NK-92 (cell line): Measurements from ENCODE around the gene PLCXD1.
"Not testable (repeated sequence)": the region's sequence is repeated elsewhere in the genome, so short reads cannot be mapped to it uniquely, and the experiment has no call there.

Experiments used
- DNase-seq: peaks from one replicate; lab custom pipeline; 2025; ENCODE audit not compliant: unreplicated experiment; lab: John Stamatoyannopoulos, UW

Gene PLCXD1

DNA sequence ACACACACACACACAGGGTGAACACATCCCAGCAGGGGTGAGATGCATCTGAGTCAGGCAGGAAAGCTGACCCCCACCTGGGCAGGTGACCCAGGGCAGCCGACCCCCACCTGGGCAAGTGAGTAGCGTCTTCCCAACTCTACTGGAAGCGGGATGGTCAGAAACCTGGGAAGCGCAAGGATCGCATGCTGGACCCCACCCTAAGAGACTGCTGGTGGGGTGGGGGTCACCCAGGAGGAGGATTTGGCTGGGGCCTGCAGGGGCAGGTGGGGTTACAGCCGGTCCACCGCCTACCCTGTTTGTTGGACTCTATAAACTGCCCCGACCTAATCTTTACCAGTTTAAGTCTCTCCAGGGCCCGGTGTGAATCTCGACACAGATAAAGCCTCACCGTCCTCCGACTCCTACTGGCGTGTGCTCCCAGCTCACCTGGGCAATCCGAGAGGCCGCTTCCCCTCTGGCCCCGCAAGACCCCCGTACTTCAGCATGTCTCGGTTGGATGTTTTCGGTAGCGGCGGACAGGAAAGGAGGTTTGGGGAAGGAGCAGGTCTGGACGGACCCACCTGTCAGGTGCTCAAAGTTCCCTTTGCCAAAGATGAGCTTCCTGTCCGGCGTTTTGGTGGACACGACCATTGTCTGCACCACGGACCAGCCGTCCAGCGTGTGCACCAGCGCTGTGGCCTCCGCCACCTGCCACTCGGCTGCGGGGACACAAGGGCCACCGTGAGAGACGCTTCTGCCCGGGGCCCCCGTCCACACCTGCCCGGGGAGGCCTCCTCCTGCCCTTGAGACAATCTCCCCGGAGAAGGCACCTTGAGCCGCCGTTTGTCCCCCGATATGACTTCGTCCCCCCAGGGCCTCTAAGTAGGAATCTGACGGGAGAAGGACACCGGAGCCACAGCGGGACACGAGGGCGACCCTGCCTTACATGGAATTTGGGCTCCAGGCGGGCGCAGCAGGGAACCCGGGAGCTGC is 35.5 kb downstream of the PLCXD1 start:
- no peak for DNase-seq

- no peak for DNase-seq
These were observed 36.4 kb downstream of the PLCXD1 start for GRCh38 chrX:317424-318067.

GRCh38 chrX:318068-318738 is 37.0 kb downstream of the PLCXD1 start:
- no peak for DNase-seq

DNA sequence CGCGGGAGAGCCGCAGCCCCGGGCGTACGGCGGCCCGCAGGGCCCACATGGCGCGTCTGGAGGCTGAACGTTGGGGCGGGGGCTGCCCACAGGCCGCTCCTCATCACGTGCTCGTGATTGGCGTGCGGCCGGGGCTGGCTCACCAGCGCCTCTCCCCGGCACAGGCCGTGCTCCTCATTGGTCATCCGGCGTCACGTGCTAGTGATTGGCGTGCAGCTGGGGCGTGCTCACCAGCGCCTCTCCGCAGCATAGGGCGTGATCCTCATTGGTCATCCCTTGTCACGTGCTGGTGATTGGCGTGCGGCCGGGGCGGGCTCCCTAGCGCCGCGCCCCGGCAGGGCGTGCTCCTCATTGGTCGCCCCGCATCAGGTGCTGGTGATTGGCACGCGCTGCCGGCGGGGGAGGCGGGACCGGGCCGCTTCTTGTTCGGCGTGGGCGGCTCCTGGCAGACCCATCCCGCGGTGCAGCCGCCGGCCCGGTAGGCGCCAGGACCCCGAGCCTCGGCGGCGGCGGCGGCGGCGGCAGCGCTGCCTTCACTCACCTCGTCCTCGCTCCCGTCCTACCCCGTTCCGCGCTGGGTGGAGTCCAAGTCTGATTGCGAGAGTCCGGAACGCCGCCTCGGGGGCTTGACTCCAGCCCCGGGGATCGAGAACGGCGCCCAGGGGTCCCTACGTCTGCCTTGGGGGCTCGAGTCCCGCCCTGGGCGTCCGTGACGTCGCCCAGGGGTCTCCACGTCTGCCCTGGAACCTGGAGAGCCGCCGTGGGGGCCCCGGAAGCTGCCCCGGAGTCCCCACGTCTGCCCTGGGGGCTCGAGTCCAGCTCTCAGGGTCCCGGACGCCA is 37.8 kb downstream of the PLCXD1 start, which contains the start of gene GTPBP6:
Gene GTPBP6 (minus strand): TSS at position 58 of the 840 bp plus-strand sequence. CDS start 9 bp downstream, at position 49.
- DNase-seq = no peak

GRCh38 chrX:319579-320125 is 38.5 kb downstream of the PLCXD1 start:
- DNase-seq = no peak

DNA sequence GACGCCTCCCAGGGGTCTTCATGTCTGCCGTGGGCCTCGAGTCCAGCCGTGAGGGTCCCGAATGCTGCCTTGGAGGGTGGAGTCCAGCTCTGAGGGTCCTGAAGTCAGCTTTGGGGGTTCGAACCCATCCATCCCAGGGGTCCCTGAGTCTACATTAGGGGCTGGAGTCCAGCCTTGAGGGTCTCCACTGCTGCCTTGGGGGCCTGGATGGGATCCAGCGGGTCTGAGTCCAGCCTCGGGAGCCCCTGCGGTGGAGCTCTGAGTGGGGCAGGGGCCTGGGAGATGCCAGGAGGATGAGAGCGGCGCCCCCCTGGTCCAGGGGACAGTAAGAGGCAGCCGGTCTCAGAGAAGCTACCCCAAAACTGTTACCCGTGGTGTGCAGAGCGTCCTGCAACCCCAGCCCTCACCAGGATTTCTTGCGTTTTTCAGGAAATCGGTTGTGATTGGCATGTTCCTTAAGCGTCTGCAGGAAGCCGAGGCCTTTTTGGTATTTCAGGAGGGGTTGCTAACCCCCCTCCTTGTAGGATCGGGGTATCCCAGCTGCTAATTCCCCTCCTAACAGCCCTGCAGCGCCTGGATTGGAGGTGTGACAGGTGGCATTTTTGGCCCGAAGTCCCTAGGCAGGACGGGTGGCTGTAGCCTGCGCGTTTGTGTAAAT is 39.1 kb downstream of the PLCXD1 start:
- DNase-seq = no peak

DNA sequence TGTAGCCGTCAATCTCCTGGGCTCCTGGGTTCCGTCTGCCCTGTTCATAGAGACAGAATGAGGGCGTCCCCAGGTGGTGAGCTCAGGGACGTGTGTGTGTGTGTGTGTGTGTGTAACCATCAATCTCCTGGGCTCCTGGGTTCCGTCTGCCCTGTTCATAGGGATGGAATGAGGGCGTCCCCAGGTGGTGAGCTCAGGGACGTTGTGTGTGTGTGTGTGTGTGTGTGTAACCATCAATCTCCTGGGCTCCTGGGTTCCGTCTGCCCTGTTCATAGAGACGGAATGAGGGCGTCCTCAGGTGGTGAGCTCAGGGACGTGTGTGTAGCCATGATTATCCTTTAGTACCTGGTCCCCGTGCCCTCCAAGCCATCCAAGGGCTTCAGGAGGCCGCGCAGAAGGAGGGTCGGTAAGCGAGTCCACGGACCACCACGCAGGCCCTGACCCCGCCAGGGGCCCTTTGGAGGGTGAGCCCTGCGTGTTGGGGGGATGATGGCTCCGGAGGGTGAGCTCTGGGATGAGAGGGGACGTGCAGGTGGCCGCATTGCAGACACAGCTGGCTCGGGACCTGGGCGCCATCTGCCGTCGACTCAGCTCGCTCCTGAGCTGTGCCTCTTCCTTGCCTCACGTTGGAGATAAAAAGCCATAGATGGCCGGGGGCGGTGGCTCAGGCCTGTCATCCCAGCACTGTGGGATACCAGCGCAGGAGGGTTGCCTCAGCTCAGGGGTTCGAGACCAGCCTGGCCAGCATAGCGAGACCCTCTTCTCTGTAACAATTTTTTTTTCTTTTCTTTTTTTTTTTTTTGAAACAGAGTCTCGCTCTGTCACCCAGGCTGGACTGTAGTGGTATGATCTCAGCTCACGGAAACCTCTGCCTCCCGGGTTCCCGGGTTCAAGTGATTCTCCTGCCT is 42.8 kb downstream of the PLCXD1 start:
- DNase-seq = no peak

DNA sequence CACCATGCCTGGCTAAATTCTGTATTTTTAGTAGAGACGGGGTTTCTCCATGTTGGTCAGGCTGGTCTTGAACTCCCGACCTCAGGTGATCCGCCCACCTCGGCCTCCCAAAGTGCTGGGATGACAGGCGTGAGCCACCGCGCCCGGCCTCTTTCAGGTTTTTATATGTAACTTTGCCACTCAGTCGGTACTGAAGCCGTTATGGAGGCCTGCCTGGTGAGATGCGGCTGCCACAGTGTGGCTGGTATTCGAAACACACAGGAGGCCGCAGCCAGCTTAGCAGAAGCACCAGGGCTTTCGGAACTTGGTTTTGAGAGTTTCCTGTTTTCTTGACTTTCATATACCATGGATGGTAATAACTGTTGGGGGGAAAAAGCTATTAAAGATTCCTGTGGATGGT is 43.5 kb downstream of the PLCXD1 start:
- not testable (repeated sequence) for DNase-seq

DNA sequence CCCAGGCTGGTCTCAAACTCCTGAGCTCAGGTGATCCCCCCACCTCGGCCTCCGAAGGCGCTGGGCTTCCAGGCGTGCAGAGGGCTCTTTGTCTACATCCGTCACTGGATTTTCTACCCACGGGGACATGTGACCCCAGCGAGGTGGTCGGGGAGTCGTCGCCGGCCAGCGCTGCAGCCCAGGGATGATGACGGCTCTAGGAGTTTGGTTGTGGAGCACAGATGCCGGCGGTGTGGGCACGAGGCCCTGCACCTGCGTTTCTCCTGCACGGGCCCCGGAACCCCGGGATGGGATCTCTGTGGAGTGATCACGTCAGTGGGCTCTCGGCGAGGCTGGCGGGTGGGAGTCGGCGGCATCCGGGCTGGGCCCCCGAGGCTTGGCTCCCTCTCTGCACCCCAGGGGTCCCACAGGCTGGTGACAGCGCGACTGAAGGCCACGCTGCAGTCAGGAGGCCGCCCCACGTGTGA is 46.5 kb downstream of the PLCXD1 start:
- DNase-seq = no peak

- DNase-seq = no peak
These were observed 48.2 kb downstream of the PLCXD1 start for GRCh38 chrX:329291-329910.

- not testable (repeated sequence) for DNase-seq
These were observed 49.1 kb downstream of the PLCXD1 start for GRCh38 chrX:330141-330725.

GRCh38 chrX:330726-331150 is 49.6 kb downstream of the PLCXD1 start:
- no peak for DNase-seq

GRCh38 chrX:331151-331824 is 50.1 kb downstream of the PLCXD1 start:
- no peak for DNase-seq

- no peak for DNase-seq
These were observed 50.8 kb downstream of the PLCXD1 start for GRCh38 chrX:331825-332495.

DNA sequence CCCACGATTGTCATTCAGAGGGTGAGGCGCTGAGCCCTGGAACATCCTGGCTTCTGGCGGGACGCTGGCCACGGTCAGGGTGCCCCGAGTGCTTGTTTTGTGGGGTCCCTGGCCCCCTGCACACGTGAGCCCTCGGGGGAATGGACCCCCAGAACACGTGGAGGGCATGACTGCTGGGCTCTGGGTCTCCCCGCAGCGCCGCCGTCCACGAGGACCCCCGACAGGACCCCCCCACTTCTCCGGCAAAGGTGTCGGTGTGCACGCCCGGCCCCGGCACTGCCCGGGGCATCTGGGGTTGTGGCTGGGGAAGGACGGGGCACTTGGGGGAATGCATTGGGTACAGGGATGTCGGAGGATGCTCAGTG is 51.3 kb downstream of the PLCXD1 start:
- no peak for DNase-seq

- no peak for DNase-seq
These were observed 51.9 kb downstream of the PLCXD1 start for GRCh38 chrX:332916-333610.
